ENCODE results near the gene BPIFB2.

Gene BPIFB2, protein sequence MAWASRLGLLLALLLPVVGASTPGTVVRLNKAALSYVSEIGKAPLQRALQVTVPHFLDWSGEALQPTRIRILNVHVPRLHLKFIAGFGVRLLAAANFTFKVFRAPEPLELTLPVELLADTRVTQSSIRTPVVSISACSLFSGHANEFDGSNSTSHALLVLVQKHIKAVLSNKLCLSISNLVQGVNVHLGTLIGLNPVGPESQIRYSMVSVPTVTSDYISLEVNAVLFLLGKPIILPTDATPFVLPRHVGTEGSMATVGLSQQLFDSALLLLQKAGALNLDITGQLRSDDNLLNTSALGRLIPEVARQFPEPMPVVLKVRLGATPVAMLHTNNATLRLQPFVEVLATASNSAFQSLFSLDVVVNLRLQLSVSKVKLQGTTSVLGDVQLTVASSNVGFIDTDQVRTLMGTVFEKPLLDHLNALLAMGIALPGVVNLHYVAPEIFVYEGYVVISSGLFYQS

DNA sequence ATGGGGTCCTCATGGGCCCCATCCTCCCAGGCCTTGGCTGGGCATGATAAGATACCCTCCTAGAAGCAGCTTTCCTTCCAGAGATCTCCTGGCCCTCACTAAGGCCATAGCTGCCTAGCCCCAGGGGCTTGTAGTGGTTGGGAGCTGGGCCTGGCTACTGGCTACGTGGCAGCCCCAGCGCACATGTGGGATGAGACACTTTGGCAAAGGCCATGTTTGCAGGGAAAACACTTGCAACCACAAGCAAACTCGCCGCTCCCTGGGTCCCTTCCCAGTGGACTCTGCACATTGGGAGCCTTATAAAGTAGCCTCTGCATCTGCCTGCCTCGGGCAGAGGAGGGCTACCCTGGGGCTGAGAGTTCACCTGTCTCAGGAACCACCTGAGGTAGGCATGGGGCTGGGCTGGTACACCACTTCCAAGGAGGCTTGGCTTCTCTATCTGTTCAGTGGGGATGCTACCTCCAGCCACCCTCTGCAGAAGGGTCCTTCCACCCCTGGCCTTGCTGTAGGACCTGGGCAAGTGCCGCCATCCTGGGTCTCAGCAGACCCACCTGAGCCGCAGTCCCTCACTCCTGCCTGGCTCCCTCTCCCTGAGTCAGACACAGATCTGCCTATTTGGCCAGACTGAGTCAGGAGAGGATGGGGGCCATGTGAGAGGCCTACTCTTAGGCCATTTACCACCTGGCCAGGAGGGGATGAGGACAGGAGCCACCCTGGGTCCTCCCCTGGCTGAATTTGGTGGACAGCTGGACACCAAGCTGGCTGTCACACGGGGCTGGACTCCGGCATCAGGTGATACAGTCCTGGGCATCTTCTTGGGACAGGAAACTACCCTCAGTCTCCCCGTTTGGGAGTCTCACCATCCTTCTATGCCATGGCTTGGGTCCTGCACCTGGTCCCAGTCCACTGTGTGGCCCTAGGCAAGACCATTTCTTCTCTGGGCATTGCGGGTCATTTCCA lies at the start of gene BPIFB2:
TSS of gene BPIFB2 (plus strand) at position 329 of the 960 bp plus-strand sequence. CDS start 871 bp downstream, outside the sequence.
- TF ChIP-seq GATA3 (IDR thresholded peaks at IDR 0.05; ENCODE audit: low read depth, low read length) (no peak), GATA2 (IDR thresholded peaks at IDR 0.05; ENCODE audit: low read depth, low read length) (no peak)

GRCh38 chr20:32958574-32958973 lies 48.9 kb upstream of the BPIFB2 start:
- TF ChIP-seq GATA2 (IDR thresholded peaks at IDR 0.05; ENCODE audit: low read depth, low read length), result no peak
- TF ChIP-seq GATA3 (IDR thresholded peaks at IDR 0.05; ENCODE audit: low read depth, low read length), result no peak

DNA sequence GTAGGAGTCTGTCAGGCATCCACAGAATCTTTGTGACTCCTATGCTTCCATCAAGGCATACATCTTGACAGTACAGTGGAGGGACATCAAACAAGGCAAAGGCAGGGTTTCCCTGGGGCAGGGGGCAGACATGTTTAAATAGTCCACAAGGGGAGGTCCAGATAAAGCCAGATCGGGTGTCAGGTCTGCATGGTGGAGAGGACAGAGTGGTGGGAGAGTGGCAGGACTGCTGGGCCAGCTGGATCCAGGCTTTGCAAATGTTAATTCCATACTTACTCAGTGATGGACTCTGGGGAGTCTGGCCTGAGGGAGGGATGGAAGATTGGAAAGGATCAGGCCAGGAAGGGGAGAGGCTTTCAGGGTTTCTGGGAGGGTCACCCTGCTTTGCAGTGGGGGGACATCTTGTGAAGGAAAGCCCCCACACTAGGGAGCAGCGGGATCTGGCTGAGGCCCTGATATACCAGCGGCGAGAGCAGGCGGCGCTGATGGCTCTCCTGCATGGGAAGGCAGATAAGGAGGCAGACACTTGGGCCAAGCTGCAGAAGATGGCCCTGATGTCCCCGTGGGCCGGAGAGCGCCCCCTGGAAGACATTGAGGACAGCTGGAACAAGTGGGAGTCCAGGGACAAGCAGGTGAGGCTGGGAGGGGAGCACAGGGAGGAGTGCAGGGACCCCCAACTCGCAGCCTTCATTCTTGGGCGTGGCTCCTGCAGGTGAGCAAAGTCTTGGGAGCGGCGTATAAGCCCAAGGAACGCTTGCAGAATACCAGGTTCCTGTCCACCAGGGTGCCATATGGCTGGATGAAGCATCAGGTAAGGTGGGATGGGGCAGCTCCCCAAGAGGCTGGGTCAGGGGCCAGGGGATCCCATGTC lies 47.9 kb upstream of the BPIFB2 start:
- TF ChIP-seq GATA3 (IDR thresholded peaks at IDR 0.05; ENCODE audit: low read depth, low read length) (no peak), GATA2 (IDR thresholded peaks at IDR 0.05; ENCODE audit: low read depth, low read length) (no peak)

DNA sequence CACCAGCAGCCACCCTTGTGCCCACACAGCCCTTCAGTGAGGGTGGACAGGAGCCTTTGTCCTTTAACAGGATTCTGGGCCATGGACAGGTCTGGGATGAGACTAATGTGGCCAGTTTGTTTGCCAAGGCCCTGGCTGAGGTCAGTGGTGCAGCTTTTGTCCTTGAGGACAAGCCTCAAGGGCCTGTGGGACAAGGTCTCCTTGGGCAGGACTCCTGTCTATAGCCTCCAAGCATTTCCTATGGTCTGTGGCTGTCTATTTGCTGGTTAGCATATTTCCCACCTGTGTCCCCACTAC lies 47.3 kb upstream of the BPIFB2 start:
- TF ChIP-seq GATA3 (IDR thresholded peaks at IDR 0.05; ENCODE audit: low read depth, low read length) (no peak), GATA2 (IDR thresholded peaks at IDR 0.05; ENCODE audit: low read depth, low read length) (no peak)

DNA sequence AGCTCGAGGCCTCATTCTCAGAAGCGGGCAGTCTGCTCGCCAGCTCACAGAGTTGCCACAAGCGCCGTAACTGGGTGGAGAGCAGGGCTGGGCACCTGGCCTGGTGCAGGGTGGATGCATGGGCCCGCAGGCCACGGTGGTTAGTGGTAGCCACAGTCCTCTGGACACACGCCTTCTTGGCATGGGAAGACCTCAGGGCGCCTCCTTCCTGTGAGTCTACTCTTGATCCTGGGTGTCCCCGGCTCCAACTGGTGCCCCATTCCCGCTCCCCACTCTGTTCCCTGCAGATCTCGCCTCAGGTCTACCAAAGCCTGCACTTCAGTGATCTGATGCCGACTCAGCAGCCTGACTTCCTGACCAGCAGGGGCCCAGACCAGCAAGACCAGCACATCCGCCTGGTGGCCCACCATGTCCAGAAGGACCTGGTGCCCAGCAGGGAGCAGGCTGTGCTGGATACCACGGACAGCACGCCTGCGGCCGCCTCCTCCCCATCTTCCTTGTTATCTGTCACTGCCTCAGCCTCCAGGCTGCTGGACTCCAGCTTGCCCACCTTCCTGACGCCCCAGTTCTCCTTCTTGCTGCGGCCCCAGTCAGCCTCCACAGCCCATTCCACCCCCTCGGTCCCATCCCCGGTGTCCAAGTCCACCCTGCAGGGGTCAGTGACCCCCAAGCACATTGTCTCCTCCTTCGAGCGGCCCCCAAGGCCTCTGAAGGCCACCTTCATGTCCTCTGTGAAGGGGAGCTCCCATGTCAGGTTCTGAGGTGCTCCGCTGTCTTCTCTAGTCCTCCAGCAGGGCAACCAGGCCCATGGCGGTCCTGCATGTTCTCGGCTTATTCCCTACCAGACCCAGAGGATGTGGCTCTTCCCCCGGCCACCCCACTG lies 46.4 kb upstream of the BPIFB2 start:
- TF ChIP-seq GATA3 (IDR thresholded peaks at IDR 0.05; ENCODE audit: low read depth, low read length), result no peak
- no peak for TF ChIP-seq GATA2 (IDR thresholded peaks at IDR 0.05; ENCODE audit: low read depth, low read length)

DNA sequence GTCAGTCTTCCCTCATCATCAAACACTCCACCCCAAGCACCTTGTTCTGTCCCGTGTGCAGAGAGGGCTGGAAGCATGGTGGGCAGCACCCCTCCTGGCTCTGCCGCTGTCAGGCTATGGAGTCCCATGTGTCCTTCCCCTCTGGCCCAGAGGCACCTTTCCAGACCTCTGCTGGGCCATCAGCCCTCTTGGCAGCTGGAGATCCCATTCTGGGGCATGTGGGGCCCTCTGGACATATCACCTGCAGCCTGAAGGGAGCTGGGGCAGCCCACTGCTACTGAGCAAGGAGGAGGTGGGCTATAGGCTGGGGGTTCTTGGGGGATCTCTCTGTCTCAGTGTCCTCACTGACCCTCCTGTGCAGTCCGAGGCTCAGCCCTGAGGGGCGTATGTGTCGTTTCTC lies 45.5 kb upstream of the BPIFB2 start:
- no peak for TF ChIP-seq GATA2 (IDR thresholded peaks at IDR 0.05; ENCODE audit: low read depth, low read length)
- TF ChIP-seq GATA3 (IDR thresholded peaks at IDR 0.05; ENCODE audit: low read depth, low read length), result no peak

- TF ChIP-seq GATA2 (IDR thresholded peaks at IDR 0.05; ENCODE audit: low read depth, low read length) (no peak), GATA3 (IDR thresholded peaks at IDR 0.05; ENCODE audit: low read depth, low read length) (no peak)
Measured at GRCh38 chr20:32963176-32963575, 44.3 kb upstream of the BPIFB2 start.

DNA sequence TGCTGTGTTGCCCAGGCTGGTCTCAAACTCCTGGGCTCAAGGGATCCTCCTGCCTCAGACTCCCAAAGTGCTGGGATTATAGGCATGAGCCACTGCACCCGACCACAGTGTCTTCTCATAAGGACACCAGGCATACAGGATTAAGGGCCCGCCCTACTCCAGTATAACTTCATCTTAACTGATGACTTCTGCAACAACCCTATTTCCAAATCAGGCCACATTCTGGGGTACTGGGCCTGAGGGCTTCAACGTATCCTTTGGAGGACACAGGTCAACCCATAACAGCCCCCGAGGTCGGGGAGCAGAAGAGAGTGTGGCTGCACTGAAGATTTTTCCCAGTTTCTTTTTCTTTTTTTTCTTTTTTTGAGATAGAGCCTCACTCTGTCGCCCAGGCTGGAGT lies 42.9 kb upstream of the BPIFB2 start:
- TF ChIP-seq GATA3 (IDR thresholded peaks at IDR 0.05; ENCODE audit: low read depth, low read length), result no peak
- no peak for TF ChIP-seq GATA2 (IDR thresholded peaks at IDR 0.05; ENCODE audit: low read depth, low read length)

- TF ChIP-seq GATA3 (IDR thresholded peaks at IDR 0.05; ENCODE audit: low read depth, low read length), result no peak
- no peak for TF ChIP-seq GATA2 (IDR thresholded peaks at IDR 0.05; ENCODE audit: low read depth, low read length)
Measured at GRCh38 chr20:32965115-32965514, 42.4 kb upstream of the BPIFB2 start.

GRCh38 chr20:32965581-32966373 lies 41.7 kb upstream of the BPIFB2 start:
- TF ChIP-seq GATA3 (IDR thresholded peaks at IDR 0.05; ENCODE audit: low read depth, low read length) (no peak), GATA2 (IDR thresholded peaks at IDR 0.05; ENCODE audit: low read depth, low read length) (no peak)

DNA sequence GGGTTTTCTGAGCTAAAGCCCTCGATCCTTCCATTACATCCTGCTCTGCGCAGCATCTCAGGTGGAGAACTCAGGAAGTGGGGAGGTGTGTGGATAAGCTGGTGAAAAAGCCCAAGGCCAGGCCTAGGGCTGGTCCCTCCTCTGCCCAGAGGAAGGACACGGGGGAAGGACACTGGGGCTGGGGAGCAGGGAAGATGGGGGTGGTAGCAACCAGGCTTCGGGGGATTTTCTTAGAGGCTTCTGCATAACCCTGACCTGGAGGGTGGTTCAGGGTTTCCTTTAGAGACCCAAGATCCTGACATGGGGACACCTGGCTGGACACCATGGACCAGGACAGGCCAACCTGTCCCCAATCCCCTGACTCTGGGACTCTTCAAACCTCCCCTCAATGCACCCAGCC lies 41.1 kb upstream of the BPIFB2 start:
- TF ChIP-seq GATA3 (IDR thresholded peaks at IDR 0.05; ENCODE audit: low read depth, low read length) (no peak), GATA2 (IDR thresholded peaks at IDR 0.05; ENCODE audit: low read depth, low read length) (no peak)
